Upper lobe of left lung (tissue), 4 donors: Measurements from ENCODE around the gene UBE2J2.

Experiments used
- EP300 ChIP-seq, 4 donors: sonication (generic); formaldehyde crosslinking; IDR thresholded peaks; one replicate each; pipeline ENCODE4 v1.5.1; 2017; ENCODE audit warnings: antibody characterized with exemption in 4 of 4, control low read depth in 2 of 4
- TF ChIP-seq, protein P1 (sequence below), 6 experiments: fragments of 450-650 bp in 4 of 6; fragments of 200-600 bp in 2 of 6; sonication (generic) in 2 of 6; IDR thresholded peaks; one replicate each; pipeline ENCODE4 v1.5.1; 2016 to 2019; ENCODE audit warnings: antibody characterized with exemption in 6 of 6

- TF ChIP-seq, protein P1, sequence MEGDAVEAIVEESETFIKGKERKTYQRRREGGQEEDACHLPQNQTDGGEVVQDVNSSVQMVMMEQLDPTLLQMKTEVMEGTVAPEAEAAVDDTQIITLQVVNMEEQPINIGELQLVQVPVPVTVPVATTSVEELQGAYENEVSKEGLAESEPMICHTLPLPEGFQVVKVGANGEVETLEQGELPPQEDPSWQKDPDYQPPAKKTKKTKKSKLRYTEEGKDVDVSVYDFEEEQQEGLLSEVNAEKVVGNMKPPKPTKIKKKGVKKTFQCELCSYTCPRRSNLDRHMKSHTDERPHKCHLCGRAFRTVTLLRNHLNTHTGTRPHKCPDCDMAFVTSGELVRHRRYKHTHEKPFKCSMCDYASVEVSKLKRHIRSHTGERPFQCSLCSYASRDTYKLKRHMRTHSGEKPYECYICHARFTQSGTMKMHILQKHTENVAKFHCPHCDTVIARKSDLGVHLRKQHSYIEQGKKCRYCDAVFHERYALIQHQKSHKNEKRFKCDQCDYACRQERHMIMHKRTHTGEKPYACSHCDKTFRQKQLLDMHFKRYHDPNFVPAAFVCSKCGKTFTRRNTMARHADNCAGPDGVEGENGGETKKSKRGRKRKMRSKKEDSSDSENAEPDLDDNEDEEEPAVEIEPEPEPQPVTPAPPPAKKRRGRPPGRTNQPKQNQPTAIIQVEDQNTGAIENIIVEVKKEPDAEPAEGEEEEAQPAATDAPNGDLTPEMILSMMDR (IDR thresholded peaks at IDR 0.05): no peak
- no peak for TF ChIP-seq EP300 (IDR thresholded peaks at IDR 0.05)
These were observed 20.3 kb downstream of the UBE2J2 start for GRCh38 chr1:1253314-1253713.
